Fibroblast of the aortic adventitia (primary cell): ENCODE measurements around the gene DEPDC7. TPM values are rescaled to one million over a fixed set of nuclear protein-coding genes. Genes with fewer than 3 reads are reported as not detected.

ENCODE experiments used
- DNase-seq: peaks from one replicate; pipeline ENCODE4 v3.0.0-alpha.2; 2010; ENCODE audit warnings: low read depth
- H3K4me3 ChIP-seq: 2 replicates; pipeline ENCODE4 v1.5.1; 2011; ENCODE audit warnings: low read depth, mild to moderate bottlenecking, control low read depth, low read length, moderate library complexity
- CTCF ChIP-seq: IDR thresholded peaks from 2 replicates; pipeline ENCODE4 v1.5.1; 2011; ENCODE audit warnings: mild to moderate bottlenecking, low read length, control low read depth, inconsistent platforms; ENCODE audit not compliant: insufficient read depth
- total RNA-seq: library from RNA; depleted of rRNA; stranded (reverse); fragments of >200 nt; gene quantifications from 2 replicates; pipeline ENCODE4 v1.2.3, GENCODE V29; 2012; ENCODE audit warnings: low replicate concordance

Gene DEPDC7
- total RNA-seq, 1 donor = 9.9 TPM

DNA sequence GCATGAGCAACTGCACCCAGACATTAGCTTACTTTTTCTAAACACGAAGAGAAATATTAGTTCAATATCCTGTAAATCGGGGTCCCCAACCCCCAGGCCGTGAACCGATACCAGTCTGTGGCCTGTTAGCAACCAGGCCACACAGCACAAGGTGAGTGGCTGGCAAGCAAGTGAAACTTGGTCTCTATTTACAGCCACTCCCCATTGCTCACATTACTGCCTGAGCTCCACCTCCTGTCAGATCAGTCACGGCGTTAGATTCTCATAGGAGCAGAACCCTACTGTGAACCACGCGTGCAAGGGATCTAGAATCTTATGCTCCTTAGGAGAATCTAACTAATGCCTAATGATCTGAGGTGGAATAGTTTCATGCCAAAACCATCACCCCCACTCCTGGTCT is 27.8 kb upstream of the DEPDC7 start:
- no peak for DNase-seq
- TF ChIP-seq CTCF = no peak
- no peak overlapping the region for H3K4me3 ChIP-seq

DNA sequence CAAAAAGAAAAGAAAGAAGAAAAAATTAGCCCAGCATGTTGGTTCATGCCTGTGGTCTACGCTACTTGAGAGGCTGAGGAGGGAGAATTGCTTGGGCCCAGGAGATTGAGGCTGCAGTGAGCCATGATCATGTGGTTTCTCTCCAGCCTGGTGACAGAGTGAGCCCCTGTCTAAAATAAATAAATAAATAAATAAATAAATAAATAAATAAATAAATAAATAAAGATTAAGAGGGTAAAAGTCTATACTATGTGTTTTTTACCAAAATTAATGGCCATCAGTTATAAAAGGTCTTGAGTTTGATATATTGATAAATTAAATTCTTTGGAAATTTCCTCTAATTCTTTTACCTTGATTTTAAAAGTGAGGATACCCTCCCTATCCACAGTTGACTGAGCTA is 25.2 kb upstream of the DEPDC7 start:
- TF ChIP-seq CTCF = no peak
- DNase-seq = no peak
- H3K4me3 ChIP-seq = no peak overlapping the region

- H3K4me3 ChIP-seq = no peak overlapping the region
- DNase-seq = no peak
- no peak for TF ChIP-seq CTCF
Observed at GRCh38 chr11:32991427-32991826, 24.3 kb upstream of the DEPDC7 start.

- no peak for TF ChIP-seq CTCF
- no peak for DNase-seq
- no peak overlapping the region for H3K4me3 ChIP-seq
Observed at GRCh38 chr11:32991898-32992297, 23.8 kb upstream of the DEPDC7 start.

DNA sequence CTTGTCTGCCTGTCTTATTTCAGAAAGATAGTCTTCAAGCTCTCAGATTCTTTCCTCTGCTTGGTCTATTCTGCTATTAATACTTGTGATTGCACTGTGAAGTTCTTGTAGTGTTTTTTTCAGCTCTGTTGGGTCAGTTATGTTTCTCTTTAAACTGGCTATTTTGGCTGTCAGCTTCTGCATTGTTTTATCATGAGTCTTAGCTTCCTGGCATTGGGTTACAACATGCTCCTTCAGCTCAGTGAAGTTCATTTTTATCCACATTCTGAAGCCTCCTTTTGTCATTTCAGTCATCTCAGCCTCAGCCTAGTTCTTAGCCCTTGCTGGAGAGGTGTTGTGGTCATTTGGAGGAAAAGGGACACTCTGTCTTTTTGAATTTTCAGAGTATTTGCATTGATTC is 15.5 kb upstream of the DEPDC7 start:
- TF ChIP-seq CTCF = no peak
- peak; percentile 92 for DNase-seq
- no peak overlapping the region for H3K4me3 ChIP-seq

- no peak overlapping the region for H3K4me3 ChIP-seq
- no peak for DNase-seq
- TF ChIP-seq CTCF = no peak
Observed at GRCh38 chr11:33001281-33001680, 14.4 kb upstream of the DEPDC7 start.

GRCh38 chr11:33001751-33002542 is 13.7 kb upstream of the DEPDC7 start:
- H3K4me3 ChIP-seq = no peak overlapping the region
- TF ChIP-seq CTCF = no peak
- no peak for DNase-seq
